Right lobe of liver (tissue), 4 donors: ENCODE measurements around the gene CCIN.

ENCODE experiments used
- CTCF ChIP-seq, 4 donors: fragments of 200-600 bp in 3 of 4; fragments of 450-650 bp in 1 of 4; IDR thresholded peaks; one replicate each; pipeline versions ENCODE4 v1.5.1 to v1.8.0; 2016 to 2022; ENCODE audit warnings: antibody characterized with exemption in 4 of 4, mild to moderate bottlenecking in 2 of 4
- POLR2A ChIP-seq: fragments of 450-650 bp; IDR thresholded peaks from one replicate; pipeline ENCODE4 v1.6.1; 2017; ENCODE audit warnings: antibody characterized with exemption, mild to moderate bottlenecking
- donor health status: DM: no; HTN: no; CAD: no.
- donor health status: DM: no; HTN: no; CAD: no.
- donor health status: DM: no; HTN: yes; CAD: no.

GRCh38 chr9:36177571-36177970, 8.4 kb downstream of the CCIN start:
- no peak for TF ChIP-seq POLR2A
- TF ChIP-seq CTCF (IDR thresholded peaks at IDR 0.05), result no peak
